HepG2 (cell line): Measurements from ENCODE around the gene SAA2. TPM values are rescaled to one million over a fixed set of nuclear protein-coding genes. Genes with fewer than 3 reads are reported as not detected.
A peak's percentile ranks its signal among the peaks of the same experiment; 100 is the strongest.

Source experiments
- BORCS8-MEF2B ChIP-seq: sonication (generic); formaldehyde crosslinking; IDR thresholded peaks from 2 replicates; pipeline ENCODE4 v1.8.0; 2022; ENCODE audit warnings: mild to moderate bottlenecking, missing genetic modification reagents
- GTF3A ChIP-seq: sonication (generic); formaldehyde crosslinking; conservative IDR thresholded peaks from 2 replicates; pipeline ENCODE4 v1.4.0; 2020; ENCODE audit warnings: mild to moderate bottlenecking, missing genetic modification reagents
- IKZF1 ChIP-seq: fragments of 450-650 bp; IDR thresholded peaks from 2 replicates; pipeline ENCODE4 v1.7.1; 2016
- MIER2 ChIP-seq: IDR thresholded peaks from 2 replicates; pipeline ENCODE4 v1.6.1; 2016; ENCODE audit warnings: missing biosample characterization, missing genetic modification reagents
- MXI1 ChIP-seq: IDR thresholded peaks from 3 replicates; pipeline ENCODE4 v1.6.1; 2012; ENCODE audit warnings: low read depth, low read length, inconsistent platforms, borderline replicate concordance
- NCOR1 ChIP-seq: fragments of 200-600 bp; sonication (generic); IDR thresholded peaks from 2 replicates; pipeline ENCODE4 v1.7.0; 2017; ENCODE audit warnings: antibody characterized with exemption, low read length, borderline replicate concordance
- NFATC3 ChIP-seq: sonication (generic); formaldehyde crosslinking; IDR thresholded peaks from 2 replicates; pipeline ENCODE4 v1.5.1; 2020; ENCODE audit warnings: mild to moderate bottlenecking, missing genetic modification reagents
- NR2F2 ChIP-seq: IDR thresholded peaks from 2 replicates; pipeline ENCODE4 v1.6.1; 2012; ENCODE audit warnings: low read depth, inconsistent platforms, borderline replicate concordance
- SOX6 ChIP-seq, 2 experiments: fragments of 450-650 bp in 1 of 2; sonication (generic) in 1 of 2; formaldehyde crosslinking in 1 of 2; IDR thresholded peaks; 2 replicates each; pipeline versions ENCODE4 v1.4.0 to v1.6.1; 2017 to 2020; ENCODE audit warnings: antibody characterized with exemption in 1 of 2, mild to moderate bottlenecking in 1 of 2, missing genetic modification reagents in 1 of 2
- ZFP62 ChIP-seq: sonication (generic); formaldehyde crosslinking; IDR thresholded peaks from 2 replicates; pipeline ENCODE4 v1.4.0; 2020; ENCODE audit warnings: missing genetic modification reagents
- ZNF367 ChIP-seq: sonication (generic); formaldehyde crosslinking; IDR thresholded peaks from 2 replicates; pipeline ENCODE4 v1.4.0; 2020; ENCODE audit warnings: missing genetic modification reagents, borderline replicate concordance
- ZNF75D ChIP-seq: sonication (generic); formaldehyde crosslinking; IDR thresholded peaks from 2 replicates; pipeline ENCODE4 v1.8.1; 2023; ENCODE audit warnings: missing genetic modification reagents, mild to moderate bottlenecking, borderline replicate concordance
- ZNF792 ChIP-seq: IDR thresholded peaks from 2 replicates; pipeline ENCODE4 v1.6.1; 2016
- ZSCAN9 ChIP-seq: IDR thresholded peaks from 2 replicates; pipeline ENCODE4 v1.6.1; 2016; ENCODE audit warnings: borderline replicate concordance
- polyA plus RNA-seq, 8 experiments: library from polyadenylated mRNA; depleted of rRNA in 3 of 8; stranded (reverse) in 7 of 8; unstranded in 1 of 8; fragments of >200 nt; fragmentation: Illumina TruSeq in 4 of 8; extraction: Trizol in 4 of 8; gene quantifications; 2 replicates each; pipeline versions ENCODE4 v1.2.1 to v1.2.3, GENCODE V29; 2011 to 2016; ENCODE audit warnings: low read depth in 4 of 8, missing spikeins in 1 of 8, mixed read lengths in 1 of 8; ENCODE audit not compliant: insufficient read depth in 1 of 8
- total RNA-seq, 5 experiments: library from RNA; depleted of rRNA; stranded (reverse); fragments of >200 nt; fragmentation: Illumina TruSeq; extraction: Trizol; gene quantifications; 2 replicates each; pipeline ENCODE4 v1.2.3, GENCODE V29; 2016; ENCODE audit warnings: low read depth in 1 of 5
- TF ChIP-seq, protein P1 (sequence below): sonication (generic); formaldehyde crosslinking; IDR thresholded peaks from 2 replicates; pipeline ENCODE4 v1.4.0; 2020; ENCODE audit warnings: missing genetic modification reagents
- TF ChIP-seq, protein P2 (sequence below): sonication (generic); formaldehyde crosslinking; IDR thresholded peaks from 2 replicates; pipeline ENCODE4 v1.9.0; 2021; ENCODE audit warnings: missing genetic modification reagents, mild to moderate bottlenecking, borderline replicate concordance
- TF ChIP-seq, protein P3 (sequence below): sonication (generic); formaldehyde crosslinking; conservative IDR thresholded peaks from 2 replicates; pipeline ENCODE4 v1.4.0; 2020; ENCODE audit warnings: missing genetic modification reagents
- TF ChIP-seq, protein P4 (sequence below): IDR thresholded peaks from 2 replicates; pipeline ENCODE4 v1.6.1; 2016
- TF ChIP-seq, protein P5 (sequence below): sonication (generic); formaldehyde crosslinking; IDR thresholded peaks from 2 replicates; pipeline ENCODE4 v1.5.0; 2020; ENCODE audit warnings: mild to moderate bottlenecking, missing genetic modification reagents, borderline replicate concordance

SAA2 gene
- total and polyA plus RNA-seq, 2 of the 13 experiments (the other 11 are each of a cell fraction or from before 2014, with no cell fraction given) = 0.27 TPM; not detected in 1

DNA sequence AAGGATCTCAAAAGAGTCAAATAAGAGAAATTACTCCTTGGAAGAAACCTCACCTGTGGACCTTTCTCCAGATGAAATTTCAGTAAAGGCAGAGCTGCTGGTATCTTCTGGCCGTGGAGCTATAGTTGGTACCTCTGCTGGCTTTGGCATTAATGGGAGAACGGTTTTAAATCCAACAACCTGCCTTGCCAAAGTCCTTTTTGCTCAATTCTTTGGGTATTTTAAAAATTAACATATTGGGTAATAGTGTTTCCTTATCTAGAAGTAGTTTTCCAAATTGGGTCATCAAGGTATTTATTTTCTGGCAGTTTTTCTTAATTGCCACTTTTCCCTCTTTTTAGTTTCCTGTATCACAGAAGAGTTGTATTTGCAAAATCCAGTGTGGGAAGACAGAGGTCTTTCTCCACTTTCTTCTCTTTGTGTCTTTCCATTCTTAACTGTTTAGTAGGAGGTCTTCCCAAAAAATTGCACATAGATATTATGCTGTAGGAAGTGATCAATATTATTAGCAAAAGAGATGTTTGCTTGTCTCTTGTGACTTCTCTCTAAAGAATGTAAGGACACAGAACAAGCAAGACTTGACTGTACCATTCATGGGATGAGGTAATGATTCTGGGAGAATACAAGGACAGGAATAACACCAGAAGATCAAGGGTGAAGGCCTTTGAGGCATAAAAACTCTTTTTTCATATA is 11.7 kb downstream of the SAA2 start, which contains the start of gene SAA4 (continued):
- no peak for TF ChIP-seq BORCS8-MEF2B
- TF ChIP-seq NCOR1 = 0 out of 2 replicates have a peak, but pooled peaks have one; percentile 17
- TF ChIP-seq, protein P1, sequence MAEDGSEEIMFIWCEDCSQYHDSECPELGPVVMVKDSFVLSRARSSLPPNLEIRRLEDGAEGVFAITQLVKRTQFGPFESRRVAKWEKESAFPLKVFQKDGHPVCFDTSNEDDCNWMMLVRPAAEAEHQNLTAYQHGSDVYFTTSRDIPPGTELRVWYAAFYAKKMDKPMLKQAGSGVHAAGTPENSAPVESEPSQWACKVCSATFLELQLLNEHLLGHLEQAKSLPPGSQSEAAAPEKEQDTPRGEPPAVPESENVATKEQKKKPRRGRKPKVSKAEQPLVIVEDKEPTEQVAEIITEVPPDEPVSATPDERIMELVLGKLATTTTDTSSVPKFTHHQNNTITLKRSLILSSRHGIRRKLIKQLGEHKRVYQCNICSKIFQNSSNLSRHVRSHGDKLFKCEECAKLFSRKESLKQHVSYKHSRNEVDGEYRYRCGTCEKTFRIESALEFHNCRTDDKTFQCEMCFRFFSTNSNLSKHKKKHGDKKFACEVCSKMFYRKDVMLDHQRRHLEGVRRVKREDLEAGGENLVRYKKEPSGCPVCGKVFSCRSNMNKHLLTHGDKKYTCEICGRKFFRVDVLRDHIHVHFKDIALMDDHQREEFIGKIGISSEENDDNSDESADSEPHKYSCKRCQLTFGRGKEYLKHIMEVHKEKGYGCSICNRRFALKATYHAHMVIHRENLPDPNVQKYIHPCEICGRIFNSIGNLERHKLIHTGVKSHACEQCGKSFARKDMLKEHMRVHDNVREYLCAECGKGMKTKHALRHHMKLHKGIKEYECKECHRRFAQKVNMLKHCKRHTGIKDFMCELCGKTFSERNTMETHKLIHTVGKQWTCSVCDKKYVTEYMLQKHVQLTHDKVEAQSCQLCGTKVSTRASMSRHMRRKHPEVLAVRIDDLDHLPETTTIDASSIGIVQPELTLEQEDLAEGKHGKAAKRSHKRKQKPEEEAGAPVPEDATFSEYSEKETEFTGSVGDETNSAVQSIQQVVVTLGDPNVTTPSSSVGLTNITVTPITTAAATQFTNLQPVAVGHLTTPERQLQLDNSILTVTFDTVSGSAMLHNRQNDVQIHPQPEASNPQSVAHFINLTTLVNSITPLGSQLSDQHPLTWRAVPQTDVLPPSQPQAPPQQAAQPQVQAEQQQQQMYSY (CRISPR knock-in tag) = no peak
- TF ChIP-seq SOX6 (IDR thresholded peaks at IDR 0.05) = no peak
- peak; percentile 80 for TF ChIP-seq SOX6 (CRISPR knock-in tag; IDR thresholded peaks at IDR 0.05)
- no peak for TF ChIP-seq ZSCAN9 (CRISPR knock-in tag)
- TF ChIP-seq, protein P2, sequence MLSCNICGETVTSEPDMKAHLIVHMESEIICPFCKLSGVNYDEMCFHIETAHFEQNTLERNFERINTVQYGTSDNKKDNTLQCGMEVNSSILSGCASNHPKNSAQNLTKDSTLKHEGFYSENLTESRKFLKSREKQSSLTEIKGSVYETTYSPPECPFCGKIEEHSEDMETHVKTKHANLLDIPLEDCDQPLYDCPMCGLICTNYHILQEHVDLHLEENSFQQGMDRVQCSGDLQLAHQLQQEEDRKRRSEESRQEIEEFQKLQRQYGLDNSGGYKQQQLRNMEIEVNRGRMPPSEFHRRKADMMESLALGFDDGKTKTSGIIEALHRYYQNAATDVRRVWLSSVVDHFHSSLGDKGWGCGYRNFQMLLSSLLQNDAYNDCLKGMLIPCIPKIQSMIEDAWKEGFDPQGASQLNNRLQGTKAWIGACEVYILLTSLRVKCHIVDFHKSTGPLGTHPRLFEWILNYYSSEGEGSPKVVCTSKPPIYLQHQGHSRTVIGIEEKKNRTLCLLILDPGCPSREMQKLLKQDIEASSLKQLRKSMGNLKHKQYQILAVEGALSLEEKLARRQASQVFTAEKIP (CRISPR knock-in tag) = no peak
- TF ChIP-seq, protein P3, sequence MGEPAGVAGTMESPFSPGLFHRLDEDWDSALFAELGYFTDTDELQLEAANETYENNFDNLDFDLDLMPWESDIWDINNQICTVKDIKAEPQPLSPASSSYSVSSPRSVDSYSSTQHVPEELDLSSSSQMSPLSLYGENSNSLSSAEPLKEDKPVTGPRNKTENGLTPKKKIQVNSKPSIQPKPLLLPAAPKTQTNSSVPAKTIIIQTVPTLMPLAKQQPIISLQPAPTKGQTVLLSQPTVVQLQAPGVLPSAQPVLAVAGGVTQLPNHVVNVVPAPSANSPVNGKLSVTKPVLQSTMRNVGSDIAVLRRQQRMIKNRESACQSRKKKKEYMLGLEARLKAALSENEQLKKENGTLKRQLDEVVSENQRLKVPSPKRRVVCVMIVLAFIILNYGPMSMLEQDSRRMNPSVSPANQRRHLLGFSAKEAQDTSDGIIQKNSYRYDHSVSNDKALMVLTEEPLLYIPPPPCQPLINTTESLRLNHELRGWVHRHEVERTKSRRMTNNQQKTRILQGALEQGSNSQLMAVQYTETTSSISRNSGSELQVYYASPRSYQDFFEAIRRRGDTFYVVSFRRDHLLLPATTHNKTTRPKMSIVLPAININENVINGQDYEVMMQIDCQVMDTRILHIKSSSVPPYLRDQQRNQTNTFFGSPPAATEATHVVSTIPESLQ (CRISPR knock-in tag) = no peak
- 0 out of 2 replicates have a peak, but pooled peaks have one; percentile 16 for TF ChIP-seq MIER2 (CRISPR knock-in tag)
- TF ChIP-seq, protein P4, sequence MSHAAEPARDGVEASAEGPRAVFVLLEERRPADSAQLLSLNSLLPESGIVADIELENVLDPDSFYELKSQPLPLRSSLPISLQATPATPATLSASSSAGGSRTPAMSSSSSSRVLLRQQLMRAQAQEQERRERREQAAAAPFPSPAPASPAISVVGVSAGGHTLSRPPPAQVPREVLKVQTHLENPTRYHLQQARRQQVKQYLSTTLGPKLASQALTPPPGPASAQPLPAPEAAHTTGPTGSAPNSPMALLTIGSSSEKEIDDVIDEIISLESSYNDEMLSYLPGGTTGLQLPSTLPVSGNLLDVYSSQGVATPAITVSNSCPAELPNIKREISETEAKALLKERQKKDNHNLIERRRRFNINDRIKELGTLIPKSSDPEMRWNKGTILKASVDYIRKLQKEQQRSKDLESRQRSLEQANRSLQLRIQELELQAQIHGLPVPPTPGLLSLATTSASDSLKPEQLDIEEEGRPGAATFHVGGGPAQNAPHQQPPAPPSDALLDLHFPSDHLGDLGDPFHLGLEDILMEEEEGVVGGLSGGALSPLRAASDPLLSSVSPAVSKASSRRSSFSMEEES = peak; percentile 52; the same call in 1 of the 2 replicates
- TF ChIP-seq ZNF792 (CRISPR knock-in tag) = no peak
- TF ChIP-seq MXI1 = no peak
- TF ChIP-seq, protein P5, sequence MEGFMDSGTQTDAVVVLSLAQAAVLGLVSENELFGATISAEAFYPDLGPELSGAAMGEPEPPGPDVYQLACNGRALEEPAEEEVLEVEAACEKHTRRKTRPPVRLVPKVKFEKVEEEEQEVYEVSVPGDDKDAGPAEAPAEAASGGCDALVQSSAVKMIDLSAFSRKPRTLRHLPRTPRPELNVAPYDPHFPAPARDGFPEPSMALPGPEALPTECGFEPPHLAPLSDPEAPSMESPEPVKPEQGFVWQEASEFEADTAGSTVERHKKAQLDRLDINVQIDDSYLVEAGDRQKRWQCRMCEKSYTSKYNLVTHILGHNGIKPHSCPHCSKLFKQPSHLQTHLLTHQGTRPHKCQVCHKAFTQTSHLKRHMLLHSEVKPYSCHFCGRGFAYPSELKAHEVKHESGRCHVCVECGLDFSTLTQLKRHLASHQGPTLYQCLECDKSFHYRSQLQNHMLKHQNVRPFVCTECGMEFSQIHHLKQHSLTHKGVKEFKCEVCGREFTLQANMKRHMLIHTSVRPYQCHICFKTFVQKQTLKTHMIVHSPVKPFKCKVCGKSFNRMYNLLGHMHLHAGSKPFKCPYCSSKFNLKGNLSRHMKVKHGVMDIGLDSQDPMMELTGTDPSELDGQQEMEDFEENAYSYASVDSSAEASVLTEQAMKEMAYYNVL = 0 out of 2 replicates have a peak, but pooled peaks have one; percentile 25
- TF ChIP-seq IKZF1 = no peak
- no peak for TF ChIP-seq ZNF367 (CRISPR knock-in tag)
- no peak for TF ChIP-seq ZFP62 (CRISPR knock-in tag)
- no peak for TF ChIP-seq ZNF75D (CRISPR knock-in tag)
- TF ChIP-seq NFATC3 (CRISPR knock-in tag) = no peak
- no peak for TF ChIP-seq NR2F2
- TF ChIP-seq GTF3A (CRISPR knock-in tag) = no peak
